Measurements from ENCODE around the gene ZBTB7C.

The ZBTB7C gene

GRCh38 chr18:48106498-48106897 lies 302.7 kb downstream of the ZBTB7C start:
- DNase-seq, result no peak

DNA sequence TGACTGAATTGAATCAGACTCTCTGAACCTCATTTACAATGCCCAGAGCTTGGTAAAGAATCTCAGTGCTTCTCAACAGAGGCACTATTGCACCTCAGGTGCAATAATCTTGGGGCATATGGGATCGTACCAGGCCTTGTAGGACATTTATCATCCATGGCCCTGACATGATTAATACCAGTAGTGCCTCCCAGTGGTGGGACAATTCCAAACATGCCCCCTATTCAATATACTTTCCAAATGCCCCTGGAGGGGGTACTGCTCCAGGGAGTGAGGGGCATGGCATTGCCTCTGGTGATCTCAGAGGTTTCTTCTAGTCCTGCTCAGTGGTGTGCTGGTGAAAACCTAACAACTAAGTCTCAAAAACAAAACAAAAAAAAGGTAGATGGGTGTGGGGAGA lies 303.9 kb downstream of the ZBTB7C start:
- DNase-seq, result no peak

DNA sequence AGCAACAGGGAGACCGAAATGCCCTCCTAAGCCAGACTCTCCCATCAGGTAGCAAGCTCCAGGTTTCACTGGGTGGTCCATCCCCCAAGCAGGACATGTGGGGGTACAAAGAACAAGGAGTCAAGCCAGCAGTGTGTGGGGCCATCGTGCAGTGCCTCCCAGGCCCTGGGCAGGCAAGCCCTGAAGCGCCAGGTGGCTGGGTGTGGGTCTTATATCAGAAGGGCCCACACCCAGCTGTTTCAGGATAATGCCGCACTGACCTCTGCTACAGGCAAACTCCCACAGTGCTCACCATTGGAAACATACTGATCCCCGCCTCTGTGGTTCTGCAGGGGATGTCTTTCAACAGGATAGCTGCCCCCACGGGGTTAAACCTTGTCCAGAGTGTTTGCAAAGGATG lies 304.5 kb downstream of the ZBTB7C start:
- no peak for DNase-seq

GRCh38 chr18:48100651-48101165 lies 308.5 kb downstream of the ZBTB7C start:
- DNase-seq, result no peak

GRCh38 chr18:48100165-48100575 lies 309.0 kb downstream of the ZBTB7C start:
- DNase-seq, result no peak

- DNase-seq, result no peak
Observed at GRCh38 chr18:48099481-48100164, 309.6 kb downstream of the ZBTB7C start.

DNA sequence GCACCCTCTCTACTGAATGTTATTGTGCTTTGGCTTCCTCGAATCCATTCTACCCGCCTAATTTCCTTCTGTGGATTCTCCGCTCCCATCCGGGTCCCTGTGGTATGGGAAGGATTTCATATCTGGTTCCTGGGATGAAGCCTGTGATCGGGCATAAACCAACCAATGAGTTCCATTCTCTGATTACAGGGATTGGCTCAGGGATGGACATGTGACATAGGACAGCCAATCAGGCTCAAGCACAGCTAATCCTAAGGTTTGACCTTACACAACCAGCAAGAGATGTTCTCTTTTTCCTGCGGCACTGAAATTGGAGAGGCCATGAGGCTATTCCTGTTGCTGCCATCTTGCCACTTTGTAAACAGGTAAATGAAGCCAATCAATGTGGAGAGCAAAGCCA lies 310.6 kb downstream of the ZBTB7C start:
- DNase-seq, result no peak

DNA sequence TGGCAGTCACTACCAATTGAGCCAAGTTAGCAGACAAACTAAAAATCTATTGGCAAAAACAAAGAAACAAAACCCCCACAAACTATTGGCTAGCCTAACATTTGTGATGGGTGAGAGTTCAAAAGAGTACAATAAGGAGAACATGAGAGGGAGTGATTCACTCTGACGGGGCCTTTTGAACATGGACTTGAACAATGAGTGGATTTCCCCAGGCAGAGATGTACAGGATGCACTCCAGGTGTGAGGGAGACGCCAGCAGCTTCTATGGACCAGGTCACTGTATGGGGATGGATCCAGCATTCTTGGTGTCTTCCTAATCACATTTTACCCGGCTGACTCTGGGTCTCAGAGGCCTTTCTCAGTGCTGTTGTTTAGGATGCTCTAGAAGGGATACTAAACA lies 311.2 kb downstream of the ZBTB7C start:
- DNase-seq, result no peak

GRCh38 chr18:48095726-48096125 lies 313.5 kb downstream of the ZBTB7C start:
- DNase-seq, result no peak

GRCh38 chr18:48093104-48093503 lies 316.1 kb downstream of the ZBTB7C start:
- DNase-seq, result no peak

DNA sequence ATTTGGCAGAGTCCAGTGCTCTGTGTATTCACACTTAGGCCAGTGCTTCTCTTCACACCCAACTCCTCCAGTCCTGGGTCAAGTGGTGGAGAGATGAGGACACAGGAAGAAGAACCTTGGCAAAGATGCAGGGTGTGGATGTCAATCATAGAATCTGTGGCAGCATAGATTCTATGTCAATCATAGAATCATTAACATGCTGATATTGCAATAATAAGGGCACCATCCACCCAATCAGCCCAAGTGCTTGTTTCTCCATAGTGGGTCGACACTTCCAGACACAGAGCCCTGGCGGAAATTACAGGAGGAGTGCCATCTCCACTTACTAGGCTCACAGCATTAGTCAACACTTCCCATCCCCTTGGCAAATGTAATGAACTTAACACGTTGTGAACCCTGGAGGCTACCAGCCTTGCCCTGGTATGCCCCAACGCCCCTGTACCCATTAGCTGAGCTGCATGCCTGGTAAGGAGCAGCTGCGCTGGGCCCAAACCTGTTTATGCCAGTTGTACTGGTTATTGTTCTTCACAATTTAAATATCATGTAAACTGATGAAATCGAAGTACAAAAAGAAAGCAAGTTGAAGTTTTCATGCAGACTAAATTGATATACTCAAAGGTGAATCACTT lies 317.2 kb downstream of the ZBTB7C start:
- no peak for DNase-seq

GRCh38 chr18:48090702-48091101 lies 318.5 kb downstream of the ZBTB7C start:
- no peak for DNase-seq

- no peak for DNase-seq
Observed at GRCh38 chr18:48090021-48090420, 319.2 kb downstream of the ZBTB7C start.

DNA sequence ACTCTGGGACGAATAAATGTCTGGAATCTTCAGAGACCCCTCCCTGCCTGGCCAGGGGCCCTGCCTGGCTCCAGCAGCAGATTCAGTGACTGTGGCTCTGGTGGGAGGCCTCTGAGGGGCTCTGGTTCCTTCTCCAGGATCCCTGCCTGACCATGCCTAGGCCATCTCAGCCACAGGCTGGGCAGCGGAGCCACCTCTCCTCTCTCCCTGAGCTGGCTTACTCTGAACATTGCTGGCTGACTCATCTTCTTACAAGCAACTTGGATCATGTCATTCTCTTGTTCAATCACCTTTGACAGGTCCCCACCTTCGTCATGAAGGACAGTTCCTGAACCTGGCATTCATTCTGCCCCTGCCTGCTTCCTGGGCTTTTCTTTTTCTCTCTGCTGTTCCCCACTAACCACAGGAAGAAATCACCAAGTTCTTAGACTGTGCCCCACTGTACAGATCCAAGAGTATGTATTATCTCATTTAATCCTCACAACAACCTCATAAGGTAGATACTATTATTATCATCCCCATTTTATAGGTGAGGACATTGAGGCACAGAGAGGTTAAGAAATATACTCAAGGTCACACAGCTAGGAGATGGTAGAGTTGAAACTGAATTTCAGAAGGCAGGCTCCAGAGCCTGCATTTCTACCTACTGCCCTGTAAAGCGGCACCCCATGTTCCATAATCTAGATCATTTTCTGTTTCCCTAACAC lies 323.2 kb downstream of the ZBTB7C start:
- DNase-seq, result no peak

DNA sequence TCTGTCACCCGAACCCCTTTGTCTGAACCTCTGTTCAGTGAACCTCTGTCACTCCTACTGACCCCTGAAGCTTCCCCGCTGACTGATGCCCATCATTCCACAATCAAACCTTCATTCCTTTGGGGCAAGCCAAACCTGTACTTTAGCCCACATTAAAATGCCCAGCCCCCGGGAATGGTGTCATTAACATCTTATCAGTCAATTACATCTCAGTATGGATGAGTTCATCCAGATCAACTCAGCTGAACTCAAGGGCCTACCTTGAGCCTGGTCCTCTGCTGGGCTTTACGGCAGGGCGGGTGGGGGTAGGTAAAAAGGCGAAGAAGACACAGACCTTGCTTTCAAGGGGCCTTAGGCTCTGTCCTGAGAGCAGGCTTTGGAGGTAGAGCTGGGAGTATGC lies 324.3 kb downstream of the ZBTB7C start:
- DNase-seq, result no peak

GRCh38 chr18:48084041-48084757 lies 325.0 kb downstream of the ZBTB7C start:
- no peak for DNase-seq

DNA sequence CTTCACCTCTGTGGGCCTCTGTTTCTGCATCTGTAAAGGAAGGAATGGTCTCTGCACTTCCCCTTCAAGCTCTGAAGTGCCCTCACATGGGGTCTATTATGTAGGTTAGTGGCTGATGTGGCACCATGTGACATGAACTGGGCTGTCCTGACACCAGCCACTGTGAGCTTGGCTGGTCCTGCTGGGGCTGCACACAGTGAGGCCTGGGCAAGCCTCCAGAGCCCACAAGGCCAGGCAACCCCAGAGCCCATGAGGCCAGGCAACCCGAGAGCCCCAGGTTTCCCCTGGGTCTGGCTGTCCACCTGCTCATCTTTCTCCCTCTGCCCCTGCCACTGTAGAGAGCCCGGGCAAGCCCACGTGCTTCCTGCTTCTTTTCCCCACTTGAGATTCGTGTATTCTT lies 328.6 kb downstream of the ZBTB7C start:
- no peak for DNase-seq

DNA sequence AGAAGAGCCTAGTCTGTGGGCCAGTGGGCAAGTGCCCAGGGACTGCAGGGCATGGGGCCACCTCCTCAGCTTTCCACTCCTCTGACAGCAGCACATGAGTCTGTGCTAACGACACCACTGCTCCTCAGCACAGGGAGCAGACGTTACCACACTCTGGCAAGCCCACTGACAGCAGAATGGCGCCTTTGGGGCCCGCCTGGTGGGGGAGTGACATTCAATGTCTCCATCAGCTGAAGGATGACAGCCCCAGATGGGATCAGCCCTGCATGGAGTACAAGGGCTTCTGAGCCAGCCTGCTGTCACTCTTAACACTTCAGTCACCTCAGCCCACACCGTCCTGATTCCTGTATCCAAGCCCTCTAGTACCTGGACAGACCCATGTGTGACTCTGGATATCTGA lies 329.3 kb downstream of the ZBTB7C start:
- no peak for DNase-seq

- DNase-seq, result no peak
Observed at GRCh38 chr18:48078448-48078847, 330.7 kb downstream of the ZBTB7C start.

DNA sequence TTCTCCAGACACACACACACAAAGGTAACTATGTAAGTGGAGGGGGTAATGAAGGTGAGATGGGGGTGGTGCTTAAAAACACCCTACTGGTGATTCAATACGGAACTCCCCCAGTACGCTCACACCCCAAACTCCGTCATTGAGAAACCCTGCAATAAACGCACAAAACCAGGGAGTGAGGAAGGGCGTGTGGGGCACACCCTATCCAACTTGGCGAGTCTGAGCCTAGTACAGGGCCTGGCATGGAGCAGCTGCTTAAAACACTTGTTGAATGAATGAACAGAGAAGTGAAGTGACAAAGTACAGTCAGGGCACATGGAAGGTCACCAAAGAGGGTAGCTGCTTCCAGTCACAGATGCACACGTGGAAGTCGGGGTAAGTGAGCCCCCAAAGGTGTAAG lies 331.9 kb downstream of the ZBTB7C start:
- no peak for DNase-seq

- DNase-seq, result no peak
Observed at GRCh38 chr18:48076461-48076860, 332.7 kb downstream of the ZBTB7C start.

DNA sequence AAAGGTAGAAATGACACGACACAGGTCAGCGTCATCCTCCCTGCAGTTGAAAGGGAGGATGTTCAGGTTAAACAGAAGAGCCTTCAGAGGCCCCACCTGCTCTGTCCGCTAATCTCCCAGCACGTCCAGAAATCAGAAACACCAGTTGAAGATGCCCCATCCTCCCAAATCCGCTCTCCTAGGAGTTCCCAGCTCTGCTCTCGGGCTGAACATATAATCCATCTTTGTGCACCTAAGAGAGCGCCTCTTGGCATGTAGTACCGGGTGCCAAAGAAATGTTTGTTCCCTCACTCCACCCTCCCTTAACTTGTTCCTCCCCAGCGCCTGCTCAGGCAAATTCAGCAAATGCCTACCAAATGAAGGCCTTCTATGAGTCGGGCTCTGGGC lies 333.5 kb downstream of the ZBTB7C start:
- DNase-seq, result no peak

GRCh38 chr18:48074929-48075706 lies 334.1 kb downstream of the ZBTB7C start:
- no peak for DNase-seq

All from cortex of kidney (tissue), 1 donor.